ENCODE data around the gene MACROD1.

The MACROD1 gene

GRCh38 chr11:64045700-64046099 is 120.2 kb downstream of the MACROD1 start:
- no peak overlapping the region for H3K4me3 ChIP-seq (ENCODE audit: low read depth, low read length)
- DNase-seq (ENCODE audit: low read depth, low spot score), result no peak
- TF ChIP-seq, protein P1, sequence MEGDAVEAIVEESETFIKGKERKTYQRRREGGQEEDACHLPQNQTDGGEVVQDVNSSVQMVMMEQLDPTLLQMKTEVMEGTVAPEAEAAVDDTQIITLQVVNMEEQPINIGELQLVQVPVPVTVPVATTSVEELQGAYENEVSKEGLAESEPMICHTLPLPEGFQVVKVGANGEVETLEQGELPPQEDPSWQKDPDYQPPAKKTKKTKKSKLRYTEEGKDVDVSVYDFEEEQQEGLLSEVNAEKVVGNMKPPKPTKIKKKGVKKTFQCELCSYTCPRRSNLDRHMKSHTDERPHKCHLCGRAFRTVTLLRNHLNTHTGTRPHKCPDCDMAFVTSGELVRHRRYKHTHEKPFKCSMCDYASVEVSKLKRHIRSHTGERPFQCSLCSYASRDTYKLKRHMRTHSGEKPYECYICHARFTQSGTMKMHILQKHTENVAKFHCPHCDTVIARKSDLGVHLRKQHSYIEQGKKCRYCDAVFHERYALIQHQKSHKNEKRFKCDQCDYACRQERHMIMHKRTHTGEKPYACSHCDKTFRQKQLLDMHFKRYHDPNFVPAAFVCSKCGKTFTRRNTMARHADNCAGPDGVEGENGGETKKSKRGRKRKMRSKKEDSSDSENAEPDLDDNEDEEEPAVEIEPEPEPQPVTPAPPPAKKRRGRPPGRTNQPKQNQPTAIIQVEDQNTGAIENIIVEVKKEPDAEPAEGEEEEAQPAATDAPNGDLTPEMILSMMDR (IDR thresholded peaks at IDR 0.05; ENCODE audit: low read depth, low read length), result no peak
- in situ Hi-C loops (cut with HindIII; ENCODE audit: low sequenced_read_pairs), result no loop called here

GRCh38 chr11:64044730-64045393 is 121.1 kb downstream of the MACROD1 start:
- in situ Hi-C loops (cut with HindIII; ENCODE audit: low sequenced_read_pairs), result no loop called here
- no peak for DNase-seq (ENCODE audit: low read depth, low spot score)
- H3K4me3 ChIP-seq (ENCODE audit: low read depth, low read length), result no peak overlapping the region
- TF ChIP-seq, protein P1 (IDR thresholded peaks at IDR 0.05; ENCODE audit: low read depth, low read length), result no peak

- TF ChIP-seq, protein P1 (IDR thresholded peaks at IDR 0.05; ENCODE audit: low read depth, low read length), result no peak
- in situ Hi-C loops (cut with HindIII; ENCODE audit: low sequenced_read_pairs), result no loop called here
- no peak overlapping the region for H3K4me3 ChIP-seq (ENCODE audit: low read depth, low read length)
- DNase-seq (ENCODE audit: low read depth, low spot score), result no peak
Observed at GRCh38 chr11:64043545-64043944, 122.4 kb downstream of the MACROD1 start.

- in situ Hi-C loops (cut with HindIII; ENCODE audit: low sequenced_read_pairs), result no loop called here
- TF ChIP-seq, protein P1 (IDR thresholded peaks at IDR 0.05; ENCODE audit: low read depth, low read length), result no peak
- DNase-seq (ENCODE audit: low read depth, low spot score), result no peak
- H3K4me3 ChIP-seq (ENCODE audit: low read depth, low read length), result no peak overlapping the region
Observed at GRCh38 chr11:64042301-64042700, 123.6 kb downstream of the MACROD1 start.

DNA sequence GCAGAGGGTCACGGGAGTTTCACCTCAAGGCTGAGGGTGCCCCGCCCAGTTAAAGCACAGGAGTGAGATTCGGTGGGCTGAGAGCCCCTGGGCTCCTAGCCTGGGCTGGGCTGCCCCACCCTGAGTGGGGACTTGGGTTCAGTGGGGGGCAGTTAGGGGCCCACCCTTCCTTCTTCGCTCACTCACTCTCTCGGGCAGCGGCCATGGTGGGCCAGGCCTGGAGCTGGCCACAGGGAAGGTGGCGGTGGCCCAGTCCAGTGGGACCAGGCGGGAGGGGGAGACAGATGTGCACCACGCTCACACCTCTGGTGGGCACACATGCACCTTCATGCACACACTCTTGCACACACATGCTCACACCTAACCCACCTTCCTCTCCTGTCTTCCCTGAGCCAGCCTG is 124.1 kb downstream of the MACROD1 start:
- TF ChIP-seq, protein P1 (IDR thresholded peaks at IDR 0.05; ENCODE audit: low read depth, low read length), result no peak
- in situ Hi-C loops (cut with HindIII; ENCODE audit: low sequenced_read_pairs), result no loop called here

GRCh38 chr11:64040684-64041322 is 125.1 kb downstream of the MACROD1 start:
- in situ Hi-C loops (cut with HindIII; ENCODE audit: low sequenced_read_pairs), result no loop called here
- TF ChIP-seq, protein P1 (IDR thresholded peaks at IDR 0.05; ENCODE audit: low read depth, low read length), result peak; percentile 46
- H3K4me3 ChIP-seq (ENCODE audit: low read depth, low read length), result no peak overlapping the region
- no peak for DNase-seq (ENCODE audit: low read depth, low spot score)

More for the DNA sequence above, 124.1 kb downstream of the MACROD1 start:
- DNase-seq (ENCODE audit: low read depth, low spot score), result no peak
- H3K4me3 ChIP-seq (ENCODE audit: low read depth, low read length), result no peak overlapping the region

Data from astrocyte of the spinal cord (primary cell).